ENCODE data around the gene FAM98B.

FAM98B gene

DNA sequence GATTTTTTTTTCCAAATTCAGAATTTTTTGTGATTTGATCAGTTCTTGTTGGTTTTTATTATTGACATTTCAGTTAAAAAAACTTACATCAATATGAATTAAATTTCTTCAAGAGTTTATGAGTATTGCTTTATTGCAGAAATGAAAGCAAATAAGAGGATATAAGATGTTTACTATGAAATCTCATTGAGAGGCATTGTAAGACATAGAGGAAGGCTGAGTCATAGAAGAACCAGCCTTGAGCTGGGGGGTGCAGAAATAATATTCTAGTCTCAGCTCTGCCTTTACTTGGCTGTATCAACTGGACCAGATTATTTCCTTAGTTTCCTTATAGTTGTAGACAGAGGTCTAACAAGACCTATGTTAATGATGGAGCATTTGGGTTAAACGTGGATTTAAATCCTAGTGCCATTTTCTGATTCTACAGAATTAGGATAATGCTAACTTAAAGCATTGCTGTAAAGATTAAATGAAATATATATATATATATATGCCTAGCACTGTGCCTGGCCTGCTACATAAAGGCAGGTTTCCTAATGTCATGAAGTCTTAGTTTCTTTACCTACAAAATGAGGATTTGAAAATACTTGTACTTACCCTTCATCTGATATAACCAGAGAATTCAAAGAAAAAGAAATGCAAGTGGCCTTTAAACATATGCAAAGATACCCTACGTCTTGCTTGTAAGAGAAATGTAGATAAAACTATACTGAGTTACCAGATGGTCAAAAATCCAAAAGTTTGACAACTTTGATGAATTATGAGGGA is 7.3 kb downstream of the FAM98B start:
- DNase-seq (ENCODE audit: low read depth in 2 of 2): no peak

DNA sequence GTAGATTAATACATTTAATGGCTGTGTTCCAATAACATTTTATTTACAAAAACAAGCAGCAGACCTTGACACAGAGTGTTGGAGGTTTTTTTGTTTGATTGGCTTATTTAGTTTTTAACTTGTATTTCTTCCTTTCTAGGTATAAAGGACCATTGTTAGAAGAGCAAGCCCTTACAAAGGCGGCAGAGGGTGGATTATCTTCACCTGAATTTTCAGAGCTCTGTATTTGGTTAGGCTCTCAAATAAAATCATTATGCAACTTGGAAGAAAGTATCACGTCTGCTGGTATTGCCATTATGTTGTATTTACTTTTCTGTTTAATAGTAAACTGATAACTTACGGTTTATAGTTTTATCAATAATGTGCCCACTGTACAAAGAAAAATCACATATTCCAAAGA is 10.0 kb downstream of the FAM98B start:
- no peak for DNase-seq (ENCODE audit: low read depth in 2 of 2)

DNA sequence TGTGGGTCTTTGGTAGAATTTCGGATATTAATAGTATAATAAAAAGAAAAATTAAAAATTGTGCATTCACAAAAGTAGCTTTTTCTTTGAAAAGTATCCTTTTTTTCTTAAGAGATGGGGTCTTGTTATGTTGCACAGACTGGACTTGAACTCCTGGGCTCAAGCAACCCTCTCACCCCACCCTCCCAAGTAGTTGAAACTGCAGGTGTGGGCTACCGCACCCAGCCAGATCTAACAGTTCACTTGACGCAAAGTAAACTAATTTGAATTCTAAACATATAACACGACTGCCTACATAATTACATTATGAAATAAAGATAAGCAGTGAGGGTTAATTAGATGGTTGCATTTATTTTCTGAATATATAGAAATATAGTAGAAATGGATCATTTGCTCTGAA is 10.7 kb downstream of the FAM98B start:
- no peak for DNase-seq (ENCODE audit: low read depth in 2 of 2)

DNA sequence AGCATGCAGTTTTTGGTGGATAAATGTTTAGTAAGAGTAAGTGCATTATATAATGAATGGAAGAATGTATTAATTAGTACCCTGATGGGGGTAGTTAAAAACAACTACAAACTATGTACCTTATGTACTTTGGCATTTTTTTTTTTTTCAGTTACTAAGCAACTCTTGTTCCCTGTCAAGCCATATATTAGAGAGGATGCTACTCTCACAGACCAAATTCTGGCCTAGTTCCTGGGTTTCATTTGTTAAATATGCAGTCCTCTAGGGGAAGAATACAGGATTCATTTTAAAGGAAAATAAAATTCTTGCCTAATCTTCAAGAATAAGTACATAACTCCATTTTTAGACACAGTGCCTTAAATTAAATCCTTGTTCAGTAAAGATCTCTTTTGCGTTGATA is 16.9 kb downstream of the FAM98B start:
- DNase-seq (ENCODE audit: low read depth in 2 of 2): no peak

DNA sequence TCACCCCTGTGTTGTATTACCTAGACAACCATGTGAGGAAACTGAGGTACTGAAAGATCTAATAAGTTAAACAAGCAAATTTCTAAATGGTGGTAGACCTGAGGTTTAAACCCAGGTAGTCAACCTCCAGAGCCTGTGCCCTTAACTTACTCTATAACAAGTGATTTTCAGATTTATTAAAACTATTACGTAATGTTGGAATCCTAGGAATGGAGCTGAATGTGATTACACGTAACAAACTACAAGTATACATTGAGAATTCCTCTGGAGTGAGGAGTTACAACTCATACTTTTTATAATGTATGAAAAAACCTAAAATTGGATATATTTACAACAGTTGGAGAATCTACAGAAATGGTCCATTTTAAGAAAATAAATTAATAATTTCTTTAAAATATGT is 18.0 kb downstream of the FAM98B start:
- DNase-seq (ENCODE audit: low read depth in 2 of 2): no peak

DNA sequence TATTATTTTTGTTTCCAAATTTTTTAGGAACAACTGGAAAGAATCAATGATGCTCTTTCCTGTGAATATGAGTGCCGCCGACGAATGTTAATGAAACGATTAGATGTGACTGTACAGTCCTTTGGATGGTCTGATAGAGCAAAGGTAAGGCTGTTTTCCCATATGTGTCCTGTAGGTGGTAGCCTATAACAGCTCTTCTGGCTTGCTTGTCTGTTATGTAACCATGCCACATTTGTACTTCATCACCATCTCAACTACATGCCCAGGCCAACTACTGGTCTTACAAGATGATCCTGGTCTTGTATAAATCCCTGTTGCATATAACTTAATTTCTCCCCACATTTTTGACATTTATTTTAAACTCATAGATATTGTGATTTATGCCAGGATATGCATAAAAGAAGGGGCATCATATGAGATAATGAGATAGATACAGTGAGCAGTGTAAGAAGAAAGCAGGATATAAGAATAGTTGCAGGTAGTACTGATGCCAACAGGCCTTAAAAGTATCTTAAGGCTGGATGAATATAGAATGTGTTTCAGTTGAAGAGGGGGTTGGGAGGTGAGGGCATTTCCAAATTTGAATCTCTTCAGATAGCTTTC is 20.3 kb downstream of the FAM98B start:
- DNase-seq (ENCODE audit: low read depth in 2 of 2): no peak

DNA sequence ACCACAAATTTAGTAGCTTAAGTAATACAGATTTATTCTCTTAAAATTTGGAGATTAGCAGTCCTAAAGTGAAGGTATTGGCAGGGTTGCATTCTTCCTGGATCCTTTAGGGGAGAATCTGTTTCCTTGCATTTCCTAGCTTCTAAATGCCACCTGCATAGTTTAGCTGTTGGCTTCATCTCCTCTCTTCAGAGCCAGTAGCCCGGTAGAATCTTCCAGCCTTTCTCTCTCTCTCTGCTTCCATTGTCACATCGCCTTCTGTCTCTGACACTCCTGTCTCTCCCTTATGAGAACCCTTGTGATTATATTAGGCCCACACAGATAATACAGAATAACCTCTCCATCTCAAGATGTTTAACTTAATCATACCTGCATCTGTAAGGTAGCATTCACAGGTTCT is 21.4 kb downstream of the FAM98B start:
- no peak for DNase-seq (ENCODE audit: low read depth in 2 of 2)

DNA sequence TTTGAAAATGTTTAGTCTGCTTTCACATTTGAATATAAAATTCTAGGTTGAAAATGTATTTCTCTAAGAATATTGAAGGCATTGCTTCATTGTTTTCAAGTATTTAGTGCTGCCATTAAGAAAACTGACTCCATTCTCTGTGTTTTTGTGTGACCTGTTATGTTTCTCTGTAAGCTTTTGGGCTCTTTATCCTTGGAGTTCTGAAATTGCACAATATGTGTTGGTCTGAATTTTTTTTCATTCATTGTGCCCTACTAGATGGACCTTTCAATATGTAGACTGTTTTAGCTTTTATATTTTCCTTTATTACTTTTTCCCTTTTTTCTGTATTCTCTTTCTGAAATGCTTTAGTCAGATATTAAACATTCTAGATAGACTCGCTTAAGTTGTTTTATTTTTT is 22.2 kb downstream of the FAM98B start:
- DNase-seq (ENCODE audit: low read depth in 2 of 2): no peak

DNA sequence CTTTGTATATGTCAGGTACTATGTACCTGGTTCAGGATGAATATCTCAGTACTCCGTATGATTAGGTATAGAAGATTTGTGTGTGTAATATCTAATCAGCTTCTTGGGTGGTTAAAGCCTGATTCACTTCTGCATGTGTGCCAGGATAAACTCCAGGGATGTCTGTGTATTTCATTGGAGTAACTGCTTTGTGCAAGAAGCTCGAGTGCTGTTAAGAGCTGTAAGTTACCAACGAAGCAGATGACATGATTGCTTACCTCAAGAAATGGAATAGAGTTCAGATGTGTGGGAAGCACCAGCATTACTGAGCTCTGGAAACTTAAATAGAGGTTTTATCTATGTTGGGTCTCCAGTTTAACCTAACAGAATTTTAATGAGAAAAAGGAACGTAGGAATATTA is 23.7 kb downstream of the FAM98B start:
- DNase-seq (ENCODE audit: low read depth in 2 of 2): no peak

DNA sequence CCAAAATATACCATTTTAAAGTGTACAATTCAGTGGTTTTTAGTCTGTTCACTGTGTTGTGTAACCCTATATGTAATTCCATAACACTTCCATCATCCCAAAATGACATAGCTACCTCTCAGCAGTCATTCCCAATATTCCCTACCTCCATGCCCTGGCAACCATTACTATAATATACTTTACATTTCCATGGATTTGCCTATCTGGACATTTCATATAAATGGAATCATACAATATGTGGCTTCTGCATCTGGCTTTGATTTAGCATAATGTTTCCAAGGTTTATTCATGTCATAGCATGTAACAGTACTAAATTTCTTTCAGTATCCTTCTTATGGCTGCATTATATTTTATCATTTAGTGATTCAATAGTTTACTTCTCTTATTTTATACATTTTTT is 25.3 kb downstream of the FAM98B start:
- DNase-seq (ENCODE audit: low read depth in 2 of 2): no peak

DNA sequence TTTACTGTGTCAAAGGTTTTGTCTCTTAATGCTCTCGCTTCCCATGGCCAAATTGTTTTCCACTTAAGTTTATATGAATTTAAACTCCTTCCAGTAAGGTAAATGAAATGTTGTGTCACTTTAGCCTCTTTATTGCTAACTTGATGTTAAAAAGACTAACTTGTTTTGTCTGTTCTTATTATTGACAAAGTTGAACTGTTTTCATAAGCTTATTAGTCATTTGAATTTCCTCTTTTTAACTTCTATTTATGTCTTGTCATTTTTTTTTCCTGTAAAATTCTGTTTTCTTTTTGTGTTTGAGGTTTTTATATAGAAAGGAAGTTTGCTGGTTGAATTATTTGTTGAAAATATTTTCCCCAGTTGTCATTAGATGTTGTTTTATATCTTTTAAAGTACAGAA is 25.8 kb downstream of the FAM98B start:
- DNase-seq (ENCODE audit: low read depth in 2 of 2): no peak

DNA sequence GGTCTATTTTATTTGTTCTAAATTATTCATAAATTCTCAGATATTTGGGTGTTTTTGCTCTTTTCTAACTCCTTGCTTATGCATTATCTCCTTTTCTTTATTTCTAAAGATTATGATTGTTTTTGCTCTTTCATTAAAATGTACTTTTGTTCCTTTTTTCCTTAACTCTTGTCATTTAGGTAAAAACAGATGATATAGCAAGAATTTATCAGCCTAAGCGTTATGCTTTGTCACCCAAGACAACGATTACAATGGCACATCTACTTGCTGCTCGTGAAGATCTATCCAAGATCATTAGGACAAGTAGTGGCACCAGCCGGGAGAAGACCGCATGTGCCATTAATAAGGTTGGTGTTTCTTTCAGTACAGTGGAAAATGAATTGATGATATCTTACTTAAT is 27.2 kb downstream of the FAM98B start:
- DNase-seq (ENCODE audit: low read depth in 2 of 2): no peak

DNA sequence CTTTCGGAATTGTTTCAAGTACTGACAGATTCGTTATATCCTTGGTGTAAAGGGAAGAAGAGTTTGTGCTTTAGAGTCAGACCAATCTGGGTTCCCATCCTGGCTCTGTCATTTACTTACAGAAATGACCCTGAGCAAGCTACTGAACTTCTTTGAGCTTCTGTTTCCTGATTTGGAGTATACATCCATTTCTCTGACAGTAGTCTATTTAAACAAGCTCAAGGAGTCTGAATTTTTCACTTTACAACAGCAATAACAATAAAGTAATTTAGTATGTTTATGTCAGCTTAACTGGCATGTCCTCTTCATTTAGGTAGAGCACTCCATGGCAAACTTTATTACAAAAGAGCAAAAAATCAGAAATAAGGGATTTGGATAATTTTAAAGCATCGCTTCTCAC is 27.8 kb downstream of the FAM98B start:
- DNase-seq (ENCODE audit: low read depth in 2 of 2): no peak

DNA sequence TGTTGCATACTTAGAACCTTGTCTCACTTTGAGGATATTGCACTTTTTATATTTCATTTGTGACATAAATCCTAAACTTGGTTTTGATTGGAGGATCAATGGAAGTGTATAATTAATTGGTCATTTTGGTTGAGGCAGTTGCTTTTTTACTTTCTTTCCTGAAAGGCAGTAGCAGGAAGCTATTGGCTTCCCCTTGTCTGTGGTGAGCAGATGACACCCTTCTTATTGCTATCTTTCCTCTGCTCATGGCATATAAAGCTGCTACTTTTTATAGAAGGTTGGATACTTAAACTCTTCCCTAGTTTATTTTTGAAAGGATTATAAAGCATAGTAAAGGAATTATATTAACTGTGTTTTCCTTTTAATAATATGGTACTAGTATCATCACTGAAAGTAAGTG is 28.6 kb downstream of the FAM98B start:
- DNase-seq (ENCODE audit: low read depth in 2 of 2): no peak

DNA sequence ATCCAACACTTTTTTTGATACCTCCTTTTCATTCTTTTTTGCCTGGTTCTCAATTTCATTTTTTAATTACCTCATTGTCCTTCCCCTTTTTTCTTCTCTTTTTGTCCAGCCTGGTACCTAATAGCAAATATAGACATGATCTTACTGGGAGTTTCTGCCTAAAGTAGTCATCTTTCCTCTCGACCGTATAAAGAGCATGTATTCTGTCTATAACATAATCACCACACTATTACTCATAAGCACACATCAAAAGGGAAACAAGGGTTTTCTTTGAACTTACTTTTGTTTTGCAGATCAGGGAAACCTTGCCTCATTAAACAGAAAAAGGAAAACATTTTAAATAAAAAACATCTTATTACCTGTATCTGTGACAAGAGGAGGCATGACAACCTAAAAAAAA is 33.0 kb downstream of the FAM98B start:
- no peak for DNase-seq (ENCODE audit: low read depth in 2 of 2)

DNA sequence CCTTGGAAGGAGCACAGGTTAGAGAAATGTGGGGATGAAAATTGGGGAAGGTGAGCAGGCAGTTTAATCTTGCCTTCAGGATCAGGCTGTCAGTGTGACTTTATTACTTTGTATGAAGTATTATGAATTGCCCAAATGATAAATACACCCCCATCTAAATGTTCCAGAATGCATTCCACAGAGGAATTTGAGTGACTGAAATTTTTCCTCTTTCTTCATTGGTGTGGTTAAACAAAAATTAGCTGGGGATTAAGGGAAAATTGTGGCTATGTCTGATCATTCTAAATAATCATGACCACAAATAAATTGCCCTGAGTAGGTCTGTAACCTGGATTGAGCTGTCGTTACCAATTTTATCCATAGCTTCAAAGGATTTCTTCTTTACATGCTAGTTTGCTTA is 33.5 kb downstream of the FAM98B start:
- no peak for DNase-seq (ENCODE audit: low read depth in 2 of 2)

DNA sequence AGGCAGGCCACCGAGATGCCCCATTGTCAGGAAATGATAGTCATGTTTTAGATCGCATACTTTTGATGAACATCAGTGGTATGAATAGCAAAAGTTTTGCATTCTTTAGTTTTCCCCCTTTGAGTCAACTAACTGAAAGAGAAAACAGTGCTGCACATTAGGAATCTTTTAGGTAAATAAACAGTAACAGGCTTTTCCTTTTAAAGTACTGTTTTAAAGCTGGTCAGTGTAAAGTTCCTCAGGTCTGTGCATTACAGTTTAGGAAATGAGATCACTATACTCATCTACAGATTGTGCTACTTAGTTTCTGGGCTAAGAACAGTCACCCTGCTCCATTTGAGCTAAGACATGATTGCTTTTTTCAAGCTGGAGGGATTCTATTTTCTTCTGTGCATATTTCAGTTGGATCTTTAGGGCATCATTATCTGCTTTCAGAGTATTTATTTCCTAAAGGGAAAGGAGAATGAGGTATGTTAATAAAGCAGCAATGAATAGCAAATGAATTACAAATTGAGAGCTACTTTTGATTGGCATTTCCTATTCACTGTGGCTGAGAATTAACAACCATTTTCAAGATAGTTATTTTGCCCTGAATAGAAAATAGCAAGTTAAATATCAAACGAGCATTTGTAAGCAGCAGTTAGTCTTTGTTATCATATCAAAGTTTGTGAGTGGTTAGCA is 36.5 kb downstream of the FAM98B start:
- no peak for DNase-seq (ENCODE audit: low read depth in 2 of 2)

DNA sequence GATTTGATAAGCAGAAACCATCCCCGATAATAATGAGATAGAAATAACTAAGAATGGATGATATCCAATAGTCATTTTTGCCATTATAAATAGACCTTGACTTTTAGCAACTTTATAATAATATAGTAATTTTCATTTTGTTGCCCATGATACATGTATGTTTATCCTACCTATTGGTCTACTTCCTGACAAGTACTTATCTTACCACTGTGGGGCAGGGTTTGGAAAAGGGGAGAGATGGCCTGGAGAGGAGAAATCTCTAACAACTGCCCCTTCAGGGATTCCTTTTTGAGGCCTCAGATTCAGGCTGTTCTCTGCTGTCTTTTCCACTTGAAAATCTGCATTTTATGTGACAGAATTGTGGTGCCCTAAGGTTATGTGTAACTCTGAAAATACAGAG is 42.2 kb downstream of the FAM98B start:
- DNase-seq (ENCODE audit: low read depth in 2 of 2): no peak

DNA sequence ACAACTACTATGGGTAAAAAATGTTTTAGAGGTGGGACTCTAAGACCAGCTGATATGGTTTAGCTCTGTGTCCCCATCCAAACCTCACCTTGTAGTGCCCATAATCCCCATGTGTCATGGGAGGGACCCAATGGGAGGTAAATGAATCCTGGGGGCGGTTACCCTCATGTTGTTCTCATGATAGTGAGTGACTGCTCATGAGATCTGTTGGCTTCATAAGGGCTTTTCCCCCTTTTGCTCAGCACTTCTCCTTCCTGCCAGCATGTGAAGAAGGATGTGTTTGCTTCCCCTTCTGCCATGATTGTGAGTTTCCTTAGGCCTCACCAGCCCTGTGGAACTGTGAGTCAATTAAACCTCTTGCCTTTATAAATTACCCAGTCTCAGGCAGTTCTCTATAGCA is 45.7 kb downstream of the FAM98B start:
- no peak for DNase-seq (ENCODE audit: low read depth in 2 of 2)

DNA sequence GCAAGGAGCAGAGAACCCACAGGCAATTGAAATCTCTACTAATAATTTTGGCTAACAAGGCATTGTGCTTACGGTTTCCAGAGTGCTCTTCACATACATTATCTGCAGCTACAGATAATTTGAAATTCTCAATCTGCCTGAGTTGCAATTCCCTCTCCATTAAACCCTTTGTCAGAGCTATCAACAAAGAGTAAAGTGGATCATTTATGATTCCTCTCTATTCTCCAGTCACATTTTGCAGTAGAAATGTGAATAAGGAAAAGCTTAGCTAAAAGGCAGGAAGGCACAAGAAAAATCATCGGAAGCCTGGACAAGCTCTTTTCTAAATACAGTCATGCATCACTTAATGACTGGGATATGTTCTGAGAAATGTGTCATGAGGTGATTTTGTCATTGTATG is 49.6 kb downstream of the FAM98B start:
- DNase-seq (ENCODE audit: low read depth in 2 of 2): no peak

DNA sequence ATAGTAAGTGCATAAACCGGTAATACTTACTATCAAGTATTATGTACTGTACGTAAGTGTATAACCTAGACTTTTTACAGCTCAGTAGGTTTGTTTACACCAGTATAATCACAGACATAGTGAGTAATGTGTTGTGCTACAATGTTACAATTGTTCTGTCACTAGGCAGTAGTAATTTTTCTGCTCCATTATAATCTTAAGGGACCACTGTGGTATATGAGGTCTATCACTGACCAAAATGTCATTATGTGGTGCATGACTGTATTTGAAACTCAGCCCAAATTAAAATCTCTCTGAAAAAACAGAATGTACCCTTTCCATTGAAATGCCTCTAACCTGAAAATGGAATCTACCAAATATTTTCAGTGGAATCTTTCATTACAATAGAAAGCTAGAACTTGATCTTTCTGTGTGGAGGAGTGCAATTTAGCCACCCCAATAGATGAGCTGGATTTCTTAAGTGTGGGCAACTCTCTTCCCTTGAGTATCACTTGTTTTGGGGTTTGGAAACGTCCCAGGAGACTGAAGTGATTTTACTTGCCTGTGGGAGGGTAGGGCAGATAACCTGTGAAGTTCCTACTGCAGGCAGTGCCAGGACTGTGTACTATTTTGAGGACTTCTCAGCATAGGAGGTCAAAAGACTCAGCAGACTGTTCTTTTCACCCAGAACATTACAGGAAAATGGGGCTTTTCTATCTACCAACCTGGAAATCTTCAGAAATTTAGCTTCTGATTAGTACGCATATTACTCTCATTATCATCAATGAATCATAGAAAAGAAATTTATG is 50.9 kb downstream of the FAM98B start:
- DNase-seq (ENCODE audit: low read depth in 2 of 2): no peak

DNA sequence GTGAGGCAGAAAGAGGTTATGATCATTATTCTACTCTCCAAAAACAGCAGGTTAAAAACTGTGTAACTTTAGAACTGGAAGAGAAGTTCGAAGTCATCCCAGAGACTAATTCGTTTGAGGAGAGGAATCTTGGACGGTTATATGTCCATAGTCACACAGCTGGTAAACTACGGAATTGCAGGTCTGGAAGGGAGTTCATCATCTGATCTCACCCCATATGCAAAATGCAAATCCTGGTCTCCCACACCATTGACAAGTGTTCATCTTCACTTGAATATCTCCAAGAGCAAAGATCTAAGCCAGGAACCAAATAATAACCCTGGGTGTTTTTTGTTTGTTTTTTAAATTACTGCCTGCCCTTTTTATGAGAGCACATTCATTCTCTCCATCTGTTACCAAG is 53.1 kb downstream of the FAM98B start:
- DNase-seq (ENCODE audit: low read depth in 2 of 2): no peak

DNA sequence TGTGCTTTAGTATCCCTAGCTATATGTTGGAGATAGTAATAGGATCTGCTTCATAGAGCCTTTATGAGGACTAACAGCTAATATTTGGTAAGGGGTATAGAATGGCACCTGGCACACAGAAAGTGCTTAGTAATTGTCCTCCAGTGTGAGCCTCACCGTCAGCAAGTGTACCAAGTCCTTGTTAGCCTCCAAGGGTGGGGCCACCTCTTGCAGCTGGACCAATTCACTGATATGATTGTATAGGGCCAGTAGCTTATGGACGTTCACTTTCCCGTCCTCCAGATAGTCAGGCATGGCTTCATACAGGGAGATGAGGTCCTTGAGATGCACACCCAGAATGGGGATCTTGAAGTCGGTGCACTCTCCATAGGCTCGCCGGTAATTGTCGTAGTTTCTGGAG is 53.6 kb downstream of the FAM98B start:
- DNase-seq (ENCODE audit: low read depth in 2 of 2): no peak
